Activated CD4-positive, alpha-beta T cell treated with anti-CD3 and anti-CD28 coated beads, Interleukin-2, amount 50 U/mL, for 4 hours (primary cell): ENCODE results near the gene NUDT22.

Experiments
- DNase-seq, 2 experiments: peaks; one replicate each; pipeline ENCODE4 v3.0.0-alpha.2; 2020

The NUDT22 gene

GRCh38 chr11:64229744-64230170 lies 3.7 kb downstream of the NUDT22 start:
- DNase-seq = no peak

GRCh38 chr11:64230171-64230984 lies 4.3 kb downstream of the NUDT22 start, which contains the start of gene DNAJC4:
TSS of gene DNAJC4 (plus strand) at chr11:64230548. CDS start at chr11:64230855, 307 bp downstream.
- peak; percentile 77 to 79 for DNase-seq

GRCh38 chr11:64230985-64231365 lies 4.9 kb downstream of the NUDT22 start:
- DNase-seq = no peak

GRCh38 chr11:64231546-64231945 lies 5.5 kb downstream of the NUDT22 start:
- no peak for DNase-seq

- DNase-seq = no peak
Measured at GRCh38 chr11:64232182-64232966, 6.3 kb downstream of the NUDT22 start.

- DNase-seq = no peak
Measured at GRCh38 chr11:64232967-64233315, 6.9 kb downstream of the NUDT22 start.

GRCh38 chr11:64233913-64234586 lies 8.0 kb downstream of the NUDT22 start, which contains the start of gene VEGFB:
TSS of gene VEGFB (plus strand) at chr11:64234584. CDS start at chr11:64234834, 250 bp downstream.
- peak; percentile 56 to 61 for DNase-seq

- peak in 1 of 2 experiments; percentile 25 for DNase-seq
Measured at GRCh38 chr11:64234647-64235379, 8.7 kb downstream of the NUDT22 start.

GRCh38 chr11:64235437-64236161 lies 9.5 kb downstream of the NUDT22 start:
- DNase-seq = no peak

- no peak for DNase-seq
Measured at GRCh38 chr11:64237484-64237951, 11.4 kb downstream of the NUDT22 start.

GRCh38 chr11:64238076-64238475 lies 12.0 kb downstream of the NUDT22 start:
- DNase-seq = no peak

- DNase-seq = no peak
Measured at GRCh38 chr11:64238999-64239398, 12.9 kb downstream of the NUDT22 start.

GRCh38 chr11:64239662-64240434 lies 13.8 kb downstream of the NUDT22 start:
- DNase-seq = no peak

GRCh38 chr11:64240435-64241240 lies 14.6 kb downstream of the NUDT22 start, which contains the start of gene FKBP2:
TSS of gene FKBP2 (plus strand) at chr11:64241095. CDS start at chr11:64242388, 1,293 bp downstream.
- peak; percentile 95 to 97 for DNase-seq

GRCh38 chr11:64241241-64241490 lies 15.1 kb downstream of the NUDT22 start:
- DNase-seq = no peak

- peak; percentile 99 to 100 for DNase-seq
Measured at GRCh38 chr11:64241491-64242374, 15.7 kb downstream of the NUDT22 start.

GRCh38 chr11:64243236-64243854 lies 17.3 kb downstream of the NUDT22 start:
- DNase-seq = no peak

- no peak for DNase-seq
Measured at GRCh38 chr11:64244107-64244506, 18.0 kb downstream of the NUDT22 start.

GRCh38 chr11:64244966-64245365 lies 18.9 kb downstream of the NUDT22 start:
- no peak for DNase-seq
